Mucosa of rectum (tissue), 2 donors: Measurements from ENCODE around the gene HPCAL1.
A peak's percentile ranks its signal among the peaks of the same experiment; 100 is the strongest.

ENCODE experiments used
- H3K27ac ChIP-seq, 2 donors: one replicate each; pipeline ENCODE4 v1.7.0; 2013; ENCODE audit warnings: inconsistent platforms in 2 of 2, low read depth in 2 of 2, low read length in 2 of 2
- H3K27me3 ChIP-seq, 2 donors: one replicate each; pipeline ENCODE4 v1.7.0; 2013; ENCODE audit warnings: low read length in 2 of 2; ENCODE audit not compliant: control insufficient read depth in 2 of 2, insufficient read depth in 2 of 2
- H3K36me3 ChIP-seq, 2 donors: one replicate each; pipeline ENCODE4 v1.7.0; 2013; ENCODE audit warnings: low read length in 2 of 2; ENCODE audit not compliant: control insufficient read depth in 2 of 2, insufficient read depth in 2 of 2
- H3K4me1 ChIP-seq, 2 donors: one replicate each; pipeline ENCODE4 v1.7.0; 2013; ENCODE audit warnings: low read length in 2 of 2, mild to moderate bottlenecking in 1 of 2; ENCODE audit not compliant: control insufficient read depth in 2 of 2, insufficient read depth in 2 of 2
- H3K4me3 ChIP-seq, 2 donors: one replicate each; pipeline ENCODE4 v1.7.0; 2013; ENCODE audit warnings: low read length in 2 of 2
- H3K9ac ChIP-seq, 2 donors: one replicate each; pipeline ENCODE4 v1.7.0; 2013; ENCODE audit warnings: low read length in 2 of 2, low read depth in 1 of 2, mild to moderate bottlenecking in 1 of 2
- H3K9me3 ChIP-seq, 2 donors: one replicate each; pipeline ENCODE4 v1.7.0; 2013; ENCODE audit warnings: low read length in 2 of 2; ENCODE audit not compliant: control insufficient read depth in 2 of 2
- donor health status: healthy.
- donor health status: Normal muscosa, but diverticular disease.

HPCAL1 gene

DNA sequence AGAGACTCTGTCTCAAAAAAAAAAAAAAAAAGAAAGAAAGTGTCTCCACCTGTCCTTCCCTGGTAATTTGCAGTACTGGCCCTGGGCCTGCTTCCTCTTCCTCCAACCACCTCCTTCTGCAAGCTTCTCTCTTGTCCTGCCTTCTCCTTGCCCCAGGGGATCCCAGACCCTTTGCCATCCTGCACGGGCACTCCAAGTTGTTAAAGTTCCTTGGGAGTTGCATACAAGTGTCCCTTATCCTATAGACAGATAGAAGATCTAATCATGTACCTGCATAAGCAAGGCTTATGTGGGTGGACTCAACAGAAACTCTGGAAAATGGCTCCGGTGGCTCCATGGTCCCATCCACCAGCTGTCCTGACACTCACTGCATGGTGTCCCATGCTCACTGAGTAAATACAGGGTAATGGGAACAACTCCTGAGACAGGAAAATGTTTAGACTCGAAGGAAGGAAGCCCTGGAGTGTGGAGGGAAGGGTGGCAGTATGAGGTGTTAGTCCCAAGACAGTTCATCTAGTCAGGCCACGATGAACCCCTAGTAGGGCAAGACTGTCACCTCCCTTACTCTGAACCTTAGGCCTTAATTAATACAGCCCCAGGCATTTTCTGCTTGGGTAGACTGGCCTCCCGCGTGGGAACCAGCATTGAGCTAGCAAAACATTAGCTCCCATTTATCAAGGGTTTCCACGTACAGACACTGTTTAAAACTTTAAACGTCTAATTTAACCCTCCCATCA is 128.3 kb downstream of the HPCAL1 start:
- Histone ChIP-seq H3K9ac (peak overlapping the region in 1 of 2 donors; percentile 88), H3K4me3 (no peak overlapping the region), H3K27ac (peak overlapping the region in 1 of 2 donors; percentile 76), H3K27me3 (no peaks in the 10 kb centered on the region), H3K4me1 (peaks cover 15 to 35% of the 10 kb centered on the region in 2 donors), H3K36me3 (peaks cover 7 to 10% of the 10 kb centered on the region in 2 donors), H3K9me3 (no peaks in the 10 kb centered on the region)

DNA sequence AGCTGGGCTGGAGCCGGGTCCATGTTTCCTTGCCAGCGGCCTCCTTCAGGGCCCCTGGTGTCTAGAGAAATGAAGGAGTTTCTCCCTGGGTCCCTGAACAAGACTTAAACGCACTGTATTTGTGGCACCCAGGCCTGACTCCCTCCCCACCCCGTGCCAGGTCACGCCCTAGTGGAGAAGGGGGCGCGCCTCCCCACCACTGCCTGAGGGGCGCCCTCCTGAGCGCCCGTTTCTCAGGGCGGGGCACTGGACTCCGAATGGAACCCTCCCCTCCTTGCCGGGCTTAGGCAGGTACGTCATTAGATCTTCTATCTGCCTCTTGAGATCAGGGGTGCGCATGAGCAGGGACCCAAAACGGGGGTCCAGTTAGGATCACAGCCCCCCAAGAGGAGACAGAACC is 129.1 kb downstream of the HPCAL1 start:
- Histone ChIP-seq H3K4me3 (peak overlapping the region; percentile 41 to 50), H3K9me3 (no peaks in the 10 kb centered on the region), H3K27me3 (no peaks in the 10 kb centered on the region), H3K9ac (peak overlapping the region in 1 of 2 donors; percentile 88), H3K27ac (peak overlapping the region; percentile 70 to 76), H3K4me1 (peaks cover 15 to 35% of the 10 kb centered on the region in 2 donors), H3K36me3 (peaks cover 1 to 6% of the 10 kb centered on the region in 2 donors)

DNA sequence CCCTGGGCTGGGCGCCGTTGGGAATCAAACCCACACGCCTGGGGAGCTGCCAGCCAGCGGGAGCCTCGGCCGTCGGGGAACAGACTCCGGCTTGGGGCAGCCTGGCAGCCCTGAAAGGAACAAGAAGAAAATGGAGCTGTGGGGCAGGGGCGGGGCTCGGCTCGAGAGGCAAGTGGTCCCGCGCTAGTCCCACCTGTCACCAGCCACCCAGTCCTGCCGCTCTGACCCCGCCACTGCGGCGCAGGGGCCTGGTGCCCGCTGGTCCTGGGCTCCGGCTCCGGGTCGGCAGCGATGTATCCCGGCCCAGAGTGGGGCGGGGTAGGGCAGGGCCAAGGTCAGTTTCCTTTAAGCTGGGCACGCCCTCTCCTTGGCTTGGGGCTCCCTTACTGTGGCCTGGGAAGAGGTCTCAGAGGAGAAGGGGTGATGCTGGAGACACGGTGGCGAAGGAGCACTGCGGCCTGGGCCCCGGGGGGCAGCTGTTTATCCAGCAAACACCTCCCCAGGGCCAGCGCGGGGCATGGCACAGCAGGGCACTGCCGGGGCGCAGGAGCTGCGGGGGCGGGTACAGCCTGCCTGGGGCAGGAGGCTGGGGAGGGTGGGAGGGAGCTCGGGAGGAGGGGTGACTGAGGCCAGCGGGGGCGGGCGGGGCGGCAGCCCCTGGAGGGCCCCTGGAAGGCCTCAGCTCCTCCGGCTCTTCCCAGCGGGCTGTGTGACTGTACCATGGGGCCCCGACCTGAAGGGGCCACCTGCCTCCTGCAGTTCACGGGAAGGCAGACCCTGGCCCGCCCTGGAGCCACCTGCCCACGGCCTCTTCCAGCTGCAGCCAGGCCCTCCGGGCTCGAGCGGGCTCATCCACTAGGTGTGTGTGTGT is 129.8 kb downstream of the HPCAL1 start:
- Histone ChIP-seq H3K4me3 (peak overlapping the region; percentile 41 to 50), H3K27ac (peak overlapping the region; percentile 70 to 76), H3K9ac (peak overlapping the region in 1 of 2 donors; percentile 88)

DNA sequence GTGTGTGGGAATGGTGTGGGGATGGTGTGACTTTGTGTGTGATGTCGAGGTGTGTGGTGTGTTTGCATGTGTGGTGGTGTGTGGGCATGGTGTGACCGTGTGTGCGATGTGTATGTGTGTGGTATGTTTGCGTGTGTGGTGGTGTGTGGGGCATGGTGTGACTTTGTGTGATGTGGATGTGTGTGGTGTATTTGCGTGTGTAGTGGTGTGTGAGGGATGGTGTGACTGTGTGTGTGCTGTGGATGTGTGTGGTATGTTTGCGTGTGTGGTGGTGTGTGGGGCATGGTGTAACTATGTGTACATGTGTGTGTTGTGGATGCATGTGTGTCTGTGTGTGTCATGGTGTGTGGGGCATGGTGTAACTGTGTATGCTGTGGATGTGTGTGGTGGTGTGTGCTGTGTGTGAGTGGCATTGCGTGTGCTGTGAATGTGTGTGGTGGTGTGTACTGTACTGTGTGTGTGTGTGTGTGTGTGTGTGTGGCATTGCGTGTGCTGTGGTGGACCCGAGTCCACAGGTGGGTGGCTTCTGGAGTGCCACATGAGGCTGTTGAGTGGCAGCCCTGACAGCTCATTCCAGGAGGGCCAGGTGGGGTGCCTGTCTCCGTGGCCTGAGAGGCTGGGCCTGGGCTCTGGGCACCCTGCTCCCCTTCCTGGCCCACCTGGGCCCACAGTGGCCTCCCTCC is 130.7 kb downstream of the HPCAL1 start:
- peaks cover 14 to 34% of the 10 kb centered on the region in 2 donors for H3K4me1 ChIP-seq
- no peak overlapping the region for H3K4me3 ChIP-seq
- no peaks in the 10 kb centered on the region for H3K9me3 ChIP-seq
- no peak overlapping the region for H3K27ac ChIP-seq
- no peaks in the 10 kb centered on the region for H3K36me3 ChIP-seq
- no peaks in the 10 kb centered on the region for H3K27me3 ChIP-seq
- H3K9ac ChIP-seq = peak overlapping the region in 1 of 2 donors; percentile 46

More for the DNA sequence above, 129.8 kb downstream of the HPCAL1 start:
- H3K27me3 ChIP-seq = no peaks in the 10 kb centered on the region
- H3K9me3 ChIP-seq = no peaks in the 10 kb centered on the region
- peaks cover 15 to 35% of the 10 kb centered on the region in 2 donors for H3K4me1 ChIP-seq
- H3K36me3 ChIP-seq = peaks cover 0 to 4% of the 10 kb centered on the region in 2 donors

DNA sequence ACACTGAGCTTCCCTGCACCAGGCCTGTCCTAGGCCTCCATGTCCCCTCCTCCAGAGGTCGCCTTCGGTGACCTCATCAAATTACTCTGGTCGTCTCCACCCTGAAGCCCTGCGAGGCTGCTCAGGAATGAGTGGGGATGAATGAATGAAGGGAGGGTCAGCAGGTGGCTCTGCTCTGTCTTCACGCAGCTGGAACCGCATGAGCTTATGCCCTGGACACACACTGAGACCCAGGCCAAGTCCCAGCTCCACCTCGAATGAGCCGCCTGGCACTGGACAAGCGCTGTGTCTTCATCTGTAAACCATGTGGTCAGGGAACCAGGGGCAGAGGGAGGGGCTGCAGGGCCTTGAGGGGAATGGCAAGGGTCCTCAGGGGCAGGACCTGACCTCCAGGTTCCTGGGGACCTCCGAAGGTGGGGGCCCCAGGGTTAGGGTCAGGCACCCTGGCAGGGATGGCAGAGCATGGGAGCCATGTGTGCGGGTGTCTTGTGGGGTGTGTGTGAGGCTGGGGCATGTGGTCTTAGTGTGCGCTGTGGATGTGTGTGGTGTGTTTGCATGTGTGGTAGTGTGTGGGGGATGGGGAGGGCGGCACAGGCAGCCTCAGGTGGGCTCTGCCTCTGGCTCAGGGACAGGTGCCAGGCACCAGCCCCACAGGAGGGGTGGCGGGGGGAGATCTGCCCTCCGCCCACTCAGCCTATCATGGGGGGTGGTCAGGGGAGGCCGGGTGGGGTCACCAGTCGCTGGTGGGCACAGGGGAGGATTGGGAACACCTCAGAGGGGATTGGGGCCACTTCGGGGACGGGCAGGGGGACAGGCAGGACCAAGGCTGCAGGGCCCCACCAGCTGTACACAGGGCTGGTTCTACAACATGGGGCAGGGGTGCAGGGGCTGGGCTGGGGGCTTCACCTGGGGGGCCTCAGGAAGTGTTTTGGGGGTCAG is 131.5 kb downstream of the HPCAL1 start:
- no peak overlapping the region for H3K9ac ChIP-seq
- peaks cover 13 to 29% of the 10 kb centered on the region in 2 donors for H3K4me1 ChIP-seq
- no peak overlapping the region for H3K27ac ChIP-seq
- H3K36me3 ChIP-seq = no peaks in the 10 kb centered on the region
- no peak overlapping the region for H3K4me3 ChIP-seq
- H3K27me3 ChIP-seq = no peaks in the 10 kb centered on the region
- H3K9me3 ChIP-seq = no peaks in the 10 kb centered on the region

DNA sequence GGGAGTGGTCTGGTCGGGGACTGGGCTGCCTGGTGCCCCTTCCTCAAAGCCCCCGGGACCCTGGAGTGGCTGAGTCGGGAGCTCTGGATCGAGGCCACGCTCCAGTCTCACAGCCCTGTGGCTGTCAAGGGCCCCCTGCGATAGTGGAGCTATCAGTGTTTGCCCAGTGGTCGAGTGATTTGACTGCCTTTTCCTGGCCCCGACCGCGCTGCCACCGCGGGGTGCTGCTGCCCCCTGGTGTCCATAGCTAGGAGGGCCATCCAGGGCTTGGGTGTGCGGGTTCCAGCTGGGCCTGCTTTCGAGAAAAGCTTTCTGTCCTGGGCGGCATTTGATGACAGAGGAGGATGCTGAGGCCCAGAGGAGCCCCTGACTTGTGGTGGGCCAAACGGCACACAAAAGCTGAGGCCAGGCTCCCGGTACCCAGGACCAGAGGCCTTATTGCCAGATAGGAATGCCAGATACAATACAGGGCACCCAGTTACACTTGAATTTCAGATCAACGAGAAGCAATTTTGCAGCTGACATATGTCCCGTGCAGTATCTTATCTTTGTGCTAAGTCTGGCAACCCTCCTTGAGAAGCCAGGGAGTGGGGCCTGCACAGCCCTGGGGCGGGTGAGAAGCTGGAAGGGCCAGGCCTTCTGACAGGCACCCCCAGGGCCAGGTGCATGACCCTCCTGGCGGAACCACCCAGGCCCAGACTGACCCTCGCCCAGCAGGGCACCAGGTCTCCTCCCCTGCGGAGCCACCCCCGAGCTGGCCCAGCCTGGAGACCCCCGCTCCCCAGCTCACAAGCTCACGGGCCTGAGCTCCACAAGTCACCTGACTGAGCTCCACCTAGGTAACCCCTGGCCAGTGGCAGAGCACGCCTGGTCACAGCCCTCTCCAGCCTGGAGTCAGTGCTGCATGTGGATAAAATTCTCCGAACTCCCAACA is 132.4 kb downstream of the HPCAL1 start:
- peaks cover 7 to 8% of the 10 kb centered on the region in 2 donors for H3K36me3 ChIP-seq
- no peaks in the 10 kb centered on the region for H3K27me3 ChIP-seq
- H3K4me3 ChIP-seq = no peak overlapping the region
- H3K9ac ChIP-seq = no peak overlapping the region
- H3K9me3 ChIP-seq = no peaks in the 10 kb centered on the region
- no peak overlapping the region for H3K27ac ChIP-seq
- H3K4me1 ChIP-seq = peaks cover 13 to 26% of the 10 kb centered on the region in 2 donors

DNA sequence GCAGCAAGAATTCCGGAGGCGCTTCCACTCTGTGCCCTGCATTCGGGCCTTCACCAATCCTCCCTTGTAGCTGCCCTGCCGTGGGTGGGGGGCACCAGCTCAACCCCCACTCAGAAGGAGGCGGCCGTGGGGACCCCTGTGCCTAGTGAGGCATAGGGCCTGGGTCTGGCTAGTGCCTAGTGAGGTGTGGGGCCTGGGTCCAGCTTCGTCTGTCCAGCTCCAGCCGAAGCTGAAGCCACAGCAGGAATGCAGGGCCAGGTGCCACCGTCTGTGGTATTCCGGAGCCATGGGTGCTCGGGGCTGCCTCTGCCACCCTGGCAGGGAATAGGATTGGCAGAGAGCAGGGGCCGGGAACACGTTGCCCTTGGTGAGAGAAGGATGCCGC is 133.1 kb downstream of the HPCAL1 start:
- Histone ChIP-seq H3K4me1 (peaks cover 12 to 21% of the 10 kb centered on the region in 2 donors), H3K9me3 (no peaks in the 10 kb centered on the region), H3K36me3 (peaks cover 13 to 14% of the 10 kb centered on the region in 2 donors), H3K9ac (no peak overlapping the region), H3K27me3 (no peaks in the 10 kb centered on the region), H3K27ac (no peak overlapping the region), H3K4me3 (no peak overlapping the region)

DNA sequence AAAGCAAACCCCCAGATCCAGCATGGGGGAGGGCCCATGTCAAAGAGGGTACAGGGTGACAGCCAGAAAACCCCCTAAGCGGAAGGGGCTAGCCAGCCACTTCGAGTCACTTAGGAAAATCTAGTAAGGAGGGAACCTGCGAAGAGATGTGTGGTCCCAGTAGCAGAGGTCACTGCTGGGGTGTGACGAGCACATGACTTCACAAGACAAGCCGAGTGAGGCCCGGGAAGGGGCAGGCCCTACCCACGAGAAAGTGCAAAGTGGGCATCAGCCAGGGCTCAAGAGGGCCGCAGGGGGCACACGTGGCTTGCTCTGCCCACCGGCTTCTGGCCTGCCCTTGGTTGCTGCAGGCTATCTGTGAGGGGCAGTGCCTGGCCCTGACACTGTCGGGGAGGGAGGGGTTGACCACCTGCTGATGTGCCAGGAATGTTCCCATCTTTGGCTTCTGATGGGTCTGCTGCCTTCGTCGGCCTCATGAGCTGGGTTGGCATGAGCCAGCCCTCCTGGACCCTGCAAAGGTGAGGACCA is 133.9 kb downstream of the HPCAL1 start:
- no peak overlapping the region for H3K4me3 ChIP-seq
- peaks cover 21 to 23% of the 10 kb centered on the region in 2 donors for H3K36me3 ChIP-seq
- H3K4me1 ChIP-seq = peaks cover 6 to 13% of the 10 kb centered on the region in 2 donors
- no peak overlapping the region for H3K9ac ChIP-seq
- H3K27me3 ChIP-seq = no peaks in the 10 kb centered on the region
- H3K9me3 ChIP-seq = no peaks in the 10 kb centered on the region
- H3K27ac ChIP-seq = no peak overlapping the region
